Muscle of arm (tissue), 14 donors: Measurements from ENCODE around the gene SPACA4. TPM values are rescaled to one million over a fixed set of nuclear protein-coding genes. Genes with fewer than 3 reads are reported as not detected.
"Not testable (repeated sequence)": the region's sequence is repeated elsewhere in the genome, so short reads cannot be mapped to it uniquely, and the experiment has no call there.

Source experiments
- DNase-seq: peaks from one replicate; pipeline ENCODE4 v3.0.0-alpha.2; 2013
- long read RNA-seq, 11 donors: transcript quantifications; one replicate each; lab custom pipeline, GENCODE V29; 2026
- polyA plus RNA-seq, 12 donors: library from polyadenylated mRNA; unstranded; fragments of 120-200 nt; gene quantifications; one replicate each; pipeline ENCODE4 v1.2.1, GENCODE V29; 2013; ENCODE audit not compliant: insufficient read length in 12 of 12

The SPACA4 gene
- under 1 TPM in 1 of 12 donors, not detected in 11; 0.57 TPM for polyA plus RNA-seq
- long read RNA-seq, donor 1, partial matches to known transcripts = 4,844 of 4,936 reads
- long read RNA-seq, donor 1, other reads (novel, unspliced or antisense) = 89 of 4,936 reads
- long read RNA-seq, donor 2 = 0 reads
- long read RNA-seq, donor 3 = 0 reads
- long read RNA-seq, donor 4 = 0 reads
- long read RNA-seq, donor 5 = 0 reads
- long read RNA-seq, donor 6 = 0 reads
- long read RNA-seq, donor 7 = 0 reads
- long read RNA-seq, donor 8 = 0 reads
- long read RNA-seq, donor 9 = 0 reads
- long read RNA-seq, donor 10 = 0 reads
- long read RNA-seq, donor 11 = 0 reads

GRCh38 chr19:48606463-48607358 lies at the start of gene SPACA4:
Gene SPACA4 (plus strand): TSS chr19:48606742. CDS start chr19:48606979, 237 bp downstream.
- no peak for DNase-seq

GRCh38 chr19:48556825-48557224 lies 49.7 kb upstream of the SPACA4 start:
- DNase-seq = no peak

GRCh38 chr19:48558018-48558684 lies 48.4 kb upstream of the SPACA4 start:
- no peak for DNase-seq

- DNase-seq = no peak
Observed at GRCh38 chr19:48560095-48560530, 46.4 kb upstream of the SPACA4 start.

- DNase-seq = no peak
Observed at GRCh38 chr19:48561412-48561811, 45.1 kb upstream of the SPACA4 start.

GRCh38 chr19:48565090-48565489 lies 41.5 kb upstream of the SPACA4 start:
- DNase-seq = no peak

GRCh38 chr19:48568345-48568886 lies 38.1 kb upstream of the SPACA4 start:
- peak; percentile 73 for DNase-seq

- peak; percentile 52 for DNase-seq
Observed at GRCh38 chr19:48569814-48570213, 36.7 kb upstream of the SPACA4 start.

GRCh38 chr19:48571378-48572162 lies 35.0 kb upstream of the SPACA4 start:
- no peak for DNase-seq

- no peak for DNase-seq
Observed at GRCh38 chr19:48573163-48573505, 33.4 kb upstream of the SPACA4 start.

GRCh38 chr19:48575931-48576622 lies 30.5 kb upstream of the SPACA4 start:
- DNase-seq = no peak

- DNase-seq = not testable (repeated sequence)
Observed at GRCh38 chr19:48577908-48578307, 28.6 kb upstream of the SPACA4 start.

GRCh38 chr19:48578891-48579290 lies 27.7 kb upstream of the SPACA4 start:
- DNase-seq = no peak

GRCh38 chr19:48582168-48582567 lies 24.4 kb upstream of the SPACA4 start:
- no peak for DNase-seq

- no peak for DNase-seq
Observed at GRCh38 chr19:48587387-48587786, 19.2 kb upstream of the SPACA4 start.

GRCh38 chr19:48588670-48589401 lies 17.7 kb upstream of the SPACA4 start:
- peak; percentile 87 for DNase-seq

GRCh38 chr19:48591021-48591420 lies 15.5 kb upstream of the SPACA4 start:
- no peak for DNase-seq

- no peak for DNase-seq
Observed at GRCh38 chr19:48595171-48595570, 11.4 kb upstream of the SPACA4 start.

GRCh38 chr19:48595833-48596232 lies 10.7 kb upstream of the SPACA4 start:
- DNase-seq = no peak

- no peak for DNase-seq
Observed at GRCh38 chr19:48596237-48596636, 10.3 kb upstream of the SPACA4 start.
